Measurements from ENCODE around the gene TDRD7.

DNA sequence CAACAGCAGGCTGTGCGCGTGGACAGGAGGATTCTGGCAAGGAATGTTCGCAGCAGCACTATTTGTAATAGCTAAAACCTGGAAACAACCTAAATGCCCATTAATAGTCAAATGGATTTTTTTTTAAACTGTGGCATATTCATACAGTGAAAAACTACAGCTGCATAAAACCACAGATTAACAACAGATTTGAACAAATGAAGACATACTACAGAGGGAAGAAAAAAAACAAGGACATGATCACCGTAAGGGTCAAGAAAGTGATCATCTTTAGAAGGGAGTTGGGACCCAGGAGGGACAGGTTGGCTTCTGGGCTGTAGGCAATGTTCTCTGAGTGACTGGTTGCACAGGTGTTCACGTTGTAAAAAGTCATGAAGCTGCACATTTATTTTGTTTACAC, 88.4 kb downstream of the TDRD7 start:
- TF ChIP-seq POLR2A (IDR thresholded peaks at IDR 0.05; ENCODE audit: low read length) (no peak), GATA1 (IDR thresholded peaks at IDR 0.05; ENCODE audit: low read depth, low read length) (no peak)

All from erythroblast (primary cell).